Endothelial cell of umbilical vein (primary cell): ENCODE measurements around the gene KRT6C. TPM values are rescaled to one million over a fixed set of nuclear protein-coding genes. Genes with fewer than 3 reads are reported as not detected.

ENCODE experiments used
- BruUV-seq: library from RNA; stranded (reverse); fragments of 400-500 nt; replicated peaks from 2 replicates; lab custom pipeline; 2021; lab: Mats Ljungman, UMichigan
- CTCF ChIA-PET: fragments of 300-600, 350-600 bp; sonication (Branson Sonifier 250); formaldehyde crosslinking; loops from one replicate; lab custom pipeline; 2021; ENCODE audit warnings: antibody characterized with exemption, inconsistent platforms; lab: Charles Lee
- POLR2A ChIA-PET: fragments of 300-600, 350-600 bp; sonication (Branson Sonifier 250); formaldehyde crosslinking; loops from one replicate; lab custom pipeline; 2021; ENCODE audit warnings: antibody characterized with exemption, inconsistent platforms; lab: Charles Lee
- DNase-seq: peaks from one replicate; pipeline ENCODE4 v3.0.0-alpha.2; 2011; ENCODE audit warnings: low read depth, low spot score
- FAIRE-seq: peaks from 2 replicates; lab custom pipeline; 2011; peaks lifted over from hg19 to GRCh38; lab: Jason Lieb, UNC
- H2AFZ ChIP-seq: 2 replicates; pipeline ENCODE4 v1.6.0; 2012; ENCODE audit warnings: low read depth, low read length, control low read depth, inconsistent platforms
- H3K27ac ChIP-seq: 2 replicates; pipeline ENCODE4 v1.5.1; 2011; ENCODE audit warnings: low read depth, mild to moderate bottlenecking, control low read depth, low read length, moderate library complexity; ENCODE audit not compliant: insufficient read depth
- H3K27me3 ChIP-seq, 2 experiments: 2 replicates each; pipeline versions ENCODE4 v1.6.0 to v1.6.1; 2011; ENCODE audit warnings: low read length in 2 of 2, mixed read lengths in 1 of 2; ENCODE audit not compliant: control insufficient read depth in 2 of 2, insufficient read depth in 2 of 2
- H3K36me3 ChIP-seq, 2 experiments: 2 replicates in 1 of 2; 3 replicates in 1 of 2; pipeline ENCODE4 v1.5.1; 2011; ENCODE audit warnings: low read length in 2 of 2, mild to moderate bottlenecking in 1 of 2, moderate library complexity in 1 of 2; ENCODE audit not compliant: control insufficient read depth in 2 of 2, insufficient read depth in 2 of 2; ENCODE audit errors: extremely low read depth in 1 of 2
- H3K4me1 ChIP-seq: 3 replicates; pipeline ENCODE4 v1.5.1; 2011; ENCODE audit warnings: mild to moderate bottlenecking, low read length; ENCODE audit not compliant: control insufficient read depth, insufficient read depth; ENCODE audit errors: extremely low read depth
- H3K4me2 ChIP-seq: 2 replicates; pipeline ENCODE4 v1.6.1; 2011; ENCODE audit warnings: low read length, control low read depth, mixed read lengths; ENCODE audit not compliant: insufficient read depth
- H3K4me3 ChIP-seq, 3 experiments: fragments of 200-600 bp in 1 of 3; sonication (generic), shearing (Covaris generic) in 1 of 3; replicated peaks in 1 of 3; 2 replicates each; pipeline ENCODE4 v1.5.1; 2011 to 2016; ENCODE audit warnings: control low read depth in 3 of 3, low read length in 3 of 3, mild to moderate bottlenecking in 2 of 3, inconsistent platforms in 1 of 3, low read depth in 1 of 3, moderate library complexity in 1 of 3; ENCODE audit not compliant: insufficient read depth in 1 of 3
- H3K79me2 ChIP-seq: 2 replicates; pipeline ENCODE4 v1.6.0; 2012; ENCODE audit warnings: low read length, inconsistent platforms; ENCODE audit not compliant: control insufficient read depth, insufficient read depth
- H3K9ac ChIP-seq: replicated peaks from 2 replicates; pipeline ENCODE3; 2011; ENCODE audit warnings: low read length, control low read depth; ENCODE audit not compliant: insufficient read depth; ENCODE audit errors: extremely low read depth
- H3K9me1 ChIP-seq: replicated peaks from 3 replicates; pipeline ENCODE4 v1.6.0; 2011; ENCODE audit warnings: mild to moderate bottlenecking, low read length; ENCODE audit not compliant: control insufficient read depth, insufficient read depth; ENCODE audit errors: extremely low read depth
- H3K9me3 ChIP-seq: replicated peaks from 2 replicates; pipeline ENCODE4 v1.5.1; 2012; ENCODE audit warnings: low read length, inconsistent platforms; ENCODE audit not compliant: control insufficient read depth, insufficient read depth
- H4K20me1 ChIP-seq: replicated peaks from 2 replicates; pipeline ENCODE3; 2011; ENCODE audit warnings: mild to moderate bottlenecking, low read length; ENCODE audit not compliant: control insufficient read depth, insufficient read depth; ENCODE audit errors: extremely low read depth
- CTCF ChIP-seq, 2 donors: IDR thresholded peaks; 1 replicate in 1 of 2; 2 replicates in 1 of 2; pipeline ENCODE4 v1.5.1; 2011; ENCODE audit warnings: low read length in 2 of 2, mild to moderate bottlenecking in 2 of 2, moderate library complexity in 2 of 2, control low read depth in 1 of 2, inconsistent platforms in 1 of 2, low read depth in 1 of 2; ENCODE audit not compliant: insufficient read depth in 1 of 2; ENCODE audit errors: extremely low read depth in 1 of 2
- EZH2 ChIP-seq: IDR thresholded peaks from 2 replicates; pipeline ENCODE4 v1.6.1; 2012; ENCODE audit warnings: borderline replicate concordance, low read depth, mild to moderate bottlenecking, moderate library complexity, low read length, inconsistent platforms; ENCODE audit not compliant: severe bottlenecking
- FOS ChIP-seq: IDR thresholded peaks from 2 replicates; pipeline ENCODE4 v1.6.1; 2011; ENCODE audit warnings: mild to moderate bottlenecking, low read length, moderate library complexity, borderline replicate concordance; ENCODE audit not compliant: insufficient read depth
- GATA2 ChIP-seq: IDR thresholded peaks from 2 replicates; pipeline ENCODE4 v1.7.0; 2011; ENCODE audit warnings: low read depth, mild to moderate bottlenecking, moderate library complexity, mixed read lengths, low read length; ENCODE audit not compliant: insufficient read length, insufficient read depth
- JUN ChIP-seq: IDR thresholded peaks from 2 replicates; pipeline ENCODE4 v1.6.1; 2011; ENCODE audit warnings: borderline replicate concordance, low read depth; ENCODE audit not compliant: insufficient read length, insufficient read depth
- MAX ChIP-seq: IDR thresholded peaks from 2 replicates; pipeline ENCODE4 v1.6.1; 2011; ENCODE audit not compliant: insufficient read depth, insufficient read length
- MYC ChIP-seq: IDR thresholded peaks from one replicate; pipeline ENCODE4 v1.6.1; 2011; ENCODE audit warnings: mild to moderate bottlenecking, low read depth, low read length
- POLR2A ChIP-seq: IDR thresholded peaks from 2 replicates; pipeline ENCODE4 v1.6.1; 2012; ENCODE audit warnings: low read depth, mild to moderate bottlenecking, control low read depth, low read length
- POLR2AphosphoS5 ChIP-seq: IDR thresholded peaks from 2 replicates; pipeline ENCODE4 v1.6.1; 2012; ENCODE audit warnings: low read depth, mild to moderate bottlenecking, control low read depth, low read length, moderate library complexity; ENCODE audit not compliant: insufficient read depth
- dilution Hi-C: fragments of 300-500 bp; cut with MboI; formaldehyde crosslinking; loops from one replicate; pipeline ENCODE4 v1.15.0; 2019; ENCODE audit warnings: low sequenced_read_pairs; ENCODE audit not compliant: extremely low pct_ligation_motif_present
- intact Hi-C: fragments of 100-400 bp; cut with micrococcal nuclease; formaldehyde crosslinking; loops from one replicate; pipeline ENCODE4 v1.10.0; 2022
- polyA plus RNA-seq, 4 experiments: library from polyadenylated mRNA; depleted of rRNA in 3 of 4; stranded (reverse) in 3 of 4; unstranded in 1 of 4; fragments of >200 nt; gene quantifications; 2 replicates each; pipeline versions ENCODE4 v1.2.1 to v1.2.3, GENCODE V29; 2011 to 2012; ENCODE audit warnings: missing spikeins in 1 of 4
- total RNA-seq: library from RNA; stranded (reverse); gene quantifications from 2 replicates; pipeline ENCODE4 v1.2.3, GENCODE V29; 2021

KRT6C gene
- total and polyA plus RNA-seq, 2 donors (not counting 3 experiments of a cell fraction or from before 2014, with no cell fraction given): not detected

GRCh38 chr12:52477651-52478050 is 4.0 kb upstream of the KRT6C start:
- DNase-seq (no peak), FAIRE-seq (no peak)
- H3K27me3 ChIP-seq: peaks cover 2 to 5% of the 10 kb centered on the region in 2 experiments
- intact Hi-C loops (no loop called here), dilution Hi-C loops (no loop called here)
- H4K20me1 ChIP-seq: no peaks in the 10 kb centered on the region
- no peaks in the 10 kb centered on the region for H3K36me3 ChIP-seq
- H3K9ac ChIP-seq: no peak overlapping the region
- no peaks in the 10 kb centered on the region for H3K9me1 ChIP-seq
- TF ChIP-seq JUN (no peak), MYC (no peak), POLR2AphosphoS5 (no peak), EZH2 (no peak), FOS (no peak), GATA2 (no peak), POLR2A (no peak), CTCF (IDR thresholded peaks at IDR 0.05; ENCODE audit: extremely low read depth in 1 of 2, insufficient read depth in 1 of 2, low read depth in 1 of 2, low read length in 2 of 2) (no peak), MAX (no peak)
- no peaks in the 10 kb centered on the region for H3K9me3 ChIP-seq
- no TSS peak for BruUV-seq
- no peak overlapping the region for H2AFZ ChIP-seq
- no peaks in the 10 kb centered on the region for H3K4me1 ChIP-seq
- CTCF ChIA-PET: no interaction called here
- H3K79me2 ChIP-seq: no peaks in the 10 kb centered on the region
- no peak overlapping the region for H3K27ac ChIP-seq
- no peak overlapping the region for H3K4me3 ChIP-seq
- no peak overlapping the region for H3K4me2 ChIP-seq
- POLR2A ChIA-PET: no interaction called here
